Mesendoderm (in vitro differentiated cells): ENCODE measurements around the gene SLC38A4.

Source experiments
- DNase-seq: peaks from one replicate; pipeline ENCODE4 v3.0.0; 2013
- H2AK5ac ChIP-seq: 2 replicates; pipeline ENCODE4 v1.6.1; 2013; ENCODE audit warnings: low read length, inconsistent platforms
- H2BK120ac ChIP-seq: 2 replicates; pipeline ENCODE4 v1.6.1; 2013; ENCODE audit warnings: low read depth, mild to moderate bottlenecking, low read length, moderate library complexity, mixed read lengths
- H2BK15ac ChIP-seq: replicated peaks from 2 replicates; pipeline ENCODE4 v1.6.1; 2013; ENCODE audit warnings: low read depth, mild to moderate bottlenecking, moderate library complexity
- H2BK5ac ChIP-seq: 2 replicates; pipeline ENCODE4 v1.6.1; 2013; ENCODE audit warnings: low read length, inconsistent platforms
- H3K18ac ChIP-seq: 2 replicates; pipeline ENCODE4 v1.6.1; 2013; ENCODE audit warnings: mild to moderate bottlenecking, low read length, mixed read lengths
- H3K23ac ChIP-seq: one replicate; pipeline ENCODE4 v1.6.1; 2013; ENCODE audit warnings: low read length
- H3K27ac ChIP-seq: 2 replicates; pipeline ENCODE4 v1.5.1; 2013; ENCODE audit warnings: low read depth, mild to moderate bottlenecking, inconsistent platforms, low read length, moderate library complexity
- H3K27me3 ChIP-seq: 2 replicates; pipeline ENCODE4 v1.6.1; 2013; ENCODE audit warnings: low read length, control low read depth, mild to moderate bottlenecking, inconsistent platforms; ENCODE audit not compliant: insufficient read depth, poor library complexity
- H3K36me3 ChIP-seq: 2 replicates; pipeline ENCODE4 v1.6.1; 2013; ENCODE audit warnings: low read length, inconsistent platforms; ENCODE audit not compliant: control insufficient read depth, insufficient read depth
- H3K4ac ChIP-seq: one replicate; pipeline ENCODE4 v1.6.1; 2013; ENCODE audit warnings: low read depth, mild to moderate bottlenecking, low read length, moderate library complexity
- H3K4me1 ChIP-seq: 2 replicates; pipeline ENCODE4 v1.6.1; 2013; ENCODE audit warnings: low read depth, low read length, inconsistent platforms; ENCODE audit not compliant: control insufficient read depth
- H3K4me2 ChIP-seq: 2 replicates; pipeline ENCODE4 v1.6.1; 2013; ENCODE audit warnings: low read length
- H3K4me3 ChIP-seq: 2 replicates; pipeline ENCODE4 v1.5.1; 2013; ENCODE audit warnings: mild to moderate bottlenecking, low read length
- H3K56ac ChIP-seq: one replicate; pipeline ENCODE4 v1.6.1; 2013; ENCODE audit warnings: low read length
- H3K79me1 ChIP-seq: 2 replicates; pipeline ENCODE4 v1.6.1; 2013; ENCODE audit warnings: low read length, inconsistent platforms
- H3K79me2 ChIP-seq: 2 replicates; pipeline ENCODE4 v1.6.1; 2013; ENCODE audit warnings: mild to moderate bottlenecking, low read length; ENCODE audit not compliant: control insufficient read depth, insufficient read depth
- H3K9ac ChIP-seq: 2 replicates; pipeline ENCODE4 v1.6.1; 2013; ENCODE audit warnings: low read length, inconsistent platforms
- H4K5ac ChIP-seq: one replicate; pipeline ENCODE4 v1.6.1; 2013; ENCODE audit warnings: low read length
- H4K8ac ChIP-seq: one replicate; pipeline ENCODE4 v1.6.1; 2013; ENCODE audit warnings: low read depth, mild to moderate bottlenecking, control low read depth, low read length, moderate library complexity
- WGBS: extraction: QIAGEN DNeasy Blood & Tissue Kit; methylation state at CpG from one replicate; pipeline ENCODE4 v1.1.7; 2013; ENCODE audit warnings: low lambda C conversion rate, missing lambda C conversion rate; ENCODE audit not compliant: insufficient coverage; ENCODE audit errors: extremely low coverage; 5-methylcytosine and 5-hydroxymethylcytosine counted together

SLC38A4 gene

DNA sequence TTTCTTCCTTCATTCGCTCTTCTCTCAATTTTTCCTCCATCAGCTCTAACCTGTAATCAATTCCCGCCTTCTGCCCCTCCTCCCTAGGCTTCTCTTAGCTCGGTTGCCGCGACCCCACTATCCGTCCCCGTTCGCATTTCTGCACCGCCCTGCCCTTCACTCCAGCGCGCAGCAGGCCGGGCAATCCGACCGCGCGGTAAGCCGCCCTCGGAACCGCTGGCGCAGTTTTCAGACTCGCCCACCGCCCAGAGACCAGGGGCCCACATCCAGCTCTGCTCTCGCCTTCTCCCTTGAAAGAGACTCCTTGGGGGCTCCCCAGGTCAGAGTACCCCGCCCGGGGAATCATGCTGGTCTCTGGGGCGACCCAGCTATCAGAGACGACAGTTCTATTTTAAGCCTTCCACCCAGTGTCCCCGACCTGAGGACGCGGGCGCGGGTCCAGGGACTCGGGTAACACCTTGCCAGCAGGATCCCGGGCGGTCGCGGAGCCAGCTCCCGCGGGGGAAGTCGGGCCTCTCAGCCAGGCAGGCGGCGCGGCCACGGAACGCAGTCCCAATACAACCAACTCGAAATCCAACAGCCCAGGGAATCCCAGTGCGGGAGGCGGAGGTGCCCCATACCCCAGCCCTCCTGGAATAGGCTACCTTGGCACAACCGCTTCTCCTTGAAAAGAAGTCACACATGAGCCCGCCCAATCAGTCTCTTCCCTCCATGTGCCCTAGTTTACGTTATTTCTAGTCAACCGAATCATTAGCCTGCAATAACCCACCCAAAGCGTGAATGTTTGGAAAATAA is 5.7 kb upstream of the SLC38A4 start:
- Histone ChIP-seq H3K79me2 (no peaks in the 10 kb centered on the region), H3K4ac (no peak overlapping the region), H3K27me3 (peaks cover 20% of the 10 kb centered on the region), H2AK5ac (no peak overlapping the region), H3K9ac (peak overlapping the region; percentile 56), H3K4me1 (no peaks in the 10 kb centered on the region), H4K8ac (no peak overlapping the region), H3K18ac (no peak overlapping the region), H3K4me2 (peak overlapping the region; percentile 78), H3K79me1 (no peaks in the 10 kb centered on the region), H3K4me3 (peak overlapping the region; percentile 19), H3K23ac (no peak overlapping the region), H3K36me3 (no peaks in the 10 kb centered on the region), H4K5ac (no peak overlapping the region), H3K56ac (peak overlapping the region; percentile 79), H2BK5ac (no peak overlapping the region), H3K27ac (no peak overlapping the region), H2BK15ac (no peak overlapping the region), H2BK120ac (no peak overlapping the region)
- WGBS, result no CpG with 5 or more reads among the region's 53 CpGs
- peak; percentile 33 for DNase-seq

GRCh38 chr12:46830731-46831334 is 5.0 kb upstream of the SLC38A4 start:
- Histone ChIP-seq H3K79me1 (no peaks in the 10 kb centered on the region), H3K4me2 (peak overlapping the region; percentile 78), H2AK5ac (no peak overlapping the region), H2BK5ac (no peak overlapping the region), H2BK15ac (no peak overlapping the region), H3K27me3 (peaks cover 20% of the 10 kb centered on the region), H3K18ac (no peak overlapping the region), H3K4me3 (peak overlapping the region; percentile 19), H3K36me3 (no peaks in the 10 kb centered on the region), H3K23ac (no peak overlapping the region), H4K5ac (no peak overlapping the region), H3K9ac (peak overlapping the region; percentile 56), H3K79me2 (no peaks in the 10 kb centered on the region), H3K4me1 (peaks cover 2% of the 10 kb centered on the region), H3K56ac (peak overlapping the region; percentile 79), H2BK120ac (no peak overlapping the region), H3K27ac (no peak overlapping the region), H3K4ac (no peak overlapping the region), H4K8ac (no peak overlapping the region)
- WGBS, result no CpG with 5 or more reads among the region's 28 CpGs
- peak; percentile 14 for DNase-seq

- WGBS, result no CpG with 5 or more reads among the region's 2 CpGs
- no peak overlapping the region for H3K18ac ChIP-seq
- no peaks in the 10 kb centered on the region for H3K79me2 ChIP-seq
- H2BK15ac ChIP-seq, result no peak overlapping the region
- H2AK5ac ChIP-seq, result no peak overlapping the region
- H3K56ac ChIP-seq, result no peak overlapping the region
- no peak overlapping the region for H3K4me3 ChIP-seq
- H3K4ac ChIP-seq, result no peak overlapping the region
- no peak overlapping the region for H4K5ac ChIP-seq
- no peak overlapping the region for H3K23ac ChIP-seq
- H3K27ac ChIP-seq, result no peak overlapping the region
- peaks cover 2% of the 10 kb centered on the region for H3K27me3 ChIP-seq
- H3K4me1 ChIP-seq, result peaks cover 2% of the 10 kb centered on the region
- no peak overlapping the region for H3K9ac ChIP-seq
- DNase-seq, result no peak
- H3K36me3 ChIP-seq, result no peaks in the 10 kb centered on the region
- H2BK5ac ChIP-seq, result no peak overlapping the region
- no peak overlapping the region for H4K8ac ChIP-seq
- no peak overlapping the region for H3K4me2 ChIP-seq
- H3K79me1 ChIP-seq, result no peaks in the 10 kb centered on the region
- no peak overlapping the region for H2BK120ac ChIP-seq
These were observed 1.1 kb downstream of the SLC38A4 start for GRCh38 chr12:46824709-46825108.

- Histone ChIP-seq H3K27ac (no peak overlapping the region), H3K4me2 (no peak overlapping the region), H4K5ac (no peak overlapping the region), H3K56ac (no peak overlapping the region), H4K8ac (no peak overlapping the region), H3K4me3 (no peak overlapping the region), H2BK5ac (no peak overlapping the region), H3K23ac (no peak overlapping the region), H2BK120ac (no peak overlapping the region), H2AK5ac (no peak overlapping the region), H2BK15ac (no peak overlapping the region), H3K36me3 (no peaks in the 10 kb centered on the region), H3K79me2 (no peaks in the 10 kb centered on the region), H3K9ac (no peak overlapping the region), H3K27me3 (no peaks in the 10 kb centered on the region), H3K79me1 (no peaks in the 10 kb centered on the region), H3K4ac (no peak overlapping the region), H3K4me1 (no peaks in the 10 kb centered on the region), H3K18ac (no peak overlapping the region)
- no peak for DNase-seq
These were observed 7.2 kb downstream of the SLC38A4 start for GRCh38 chr12:46818642-46819041.

GRCh38 chr12:46815809-46816208 is 10.0 kb downstream of the SLC38A4 start:
- H3K23ac ChIP-seq, result no peak overlapping the region
- H3K27me3 ChIP-seq, result no peaks in the 10 kb centered on the region
- no peak overlapping the region for H3K9ac ChIP-seq
- no peak overlapping the region for H3K18ac ChIP-seq
- H2BK120ac ChIP-seq, result no peak overlapping the region
- H2BK5ac ChIP-seq, result no peak overlapping the region
- H3K56ac ChIP-seq, result no peak overlapping the region
- no peak overlapping the region for H4K5ac ChIP-seq
- H4K8ac ChIP-seq, result no peak overlapping the region
- H3K4me3 ChIP-seq, result no peak overlapping the region
- H3K4me2 ChIP-seq, result no peak overlapping the region
- no CpG with 5 or more reads among the region's 2 CpGs for WGBS
- DNase-seq, result no peak
- H3K27ac ChIP-seq, result no peak overlapping the region
- H2AK5ac ChIP-seq, result no peak overlapping the region
- no peaks in the 10 kb centered on the region for H3K79me2 ChIP-seq
- no peak overlapping the region for H3K4ac ChIP-seq
- no peaks in the 10 kb centered on the region for H3K4me1 ChIP-seq
- H2BK15ac ChIP-seq, result no peak overlapping the region
- H3K79me1 ChIP-seq, result no peaks in the 10 kb centered on the region
- no peaks in the 10 kb centered on the region for H3K36me3 ChIP-seq
